ENCODE data around the gene NCOA6. TPM values are rescaled to one million over a fixed set of nuclear protein-coding genes. Genes with fewer than 3 reads are reported as not detected.

NCOA6 gene
- total and polyA plus RNA-seq, 2 of the 4 experiments (the other 2 are of a cell fraction), result 3.6 to 13.1 TPM

- no peak overlapping the region for H3K18ac ChIP-seq (ENCODE audit: low read depth, low read length)
- no peaks in the 10 kb centered on the region for H3K36me3 ChIP-seq (ENCODE audit: control insufficient read depth, insufficient read depth, low read length)
- intact Hi-C loops (cut with micrococcal nuclease), result no loop called here
- BruUV-seq (replicated peaks), result no TSS peak
- DNase-seq, result no peak
- ChIA-PET POLR2A (ENCODE audit: unreplicated experiment) (no interaction called here), CTCF (interaction anchor here (0.5 to 0.6 kb wide), 3 partner anchors 13 to 663 kb away, joined by 3 to 4 read pairs (median 3); no protein-coding TSS in a partner anchor)
- H2BK15ac ChIP-seq (ENCODE audit: low read depth, low read length), result no peak overlapping the region
- no peak for TF ChIP-seq BHLHE40 (IDR thresholded peaks at IDR 0.05; ENCODE audit: low read depth, low read length)
- no peak for TF ChIP-seq CEBPB (IDR thresholded peaks at IDR 0.05; ENCODE audit: low read depth, low read length)
- no peak for TF ChIP-seq RFX5 (IDR thresholded peaks at IDR 0.05; ENCODE audit: low read depth, low read length)
- TF ChIP-seq ELK1 (IDR thresholded peaks at IDR 0.05; ENCODE audit: borderline replicate concordance, low read depth, low read length), result no peak
- no peak for TF ChIP-seq RCOR1 (IDR thresholded peaks at IDR 0.05; ENCODE audit: insufficient replicate concordance, low read length)
- TF ChIP-seq NFE2L2 (IDR thresholded peaks at IDR 0.05; ENCODE audit: low read depth, low read length), result no peak
- no peak for TF ChIP-seq SMC3 (IDR thresholded peaks at IDR 0.05; ENCODE audit: low read depth, low read length)
- TF ChIP-seq, protein P1, sequence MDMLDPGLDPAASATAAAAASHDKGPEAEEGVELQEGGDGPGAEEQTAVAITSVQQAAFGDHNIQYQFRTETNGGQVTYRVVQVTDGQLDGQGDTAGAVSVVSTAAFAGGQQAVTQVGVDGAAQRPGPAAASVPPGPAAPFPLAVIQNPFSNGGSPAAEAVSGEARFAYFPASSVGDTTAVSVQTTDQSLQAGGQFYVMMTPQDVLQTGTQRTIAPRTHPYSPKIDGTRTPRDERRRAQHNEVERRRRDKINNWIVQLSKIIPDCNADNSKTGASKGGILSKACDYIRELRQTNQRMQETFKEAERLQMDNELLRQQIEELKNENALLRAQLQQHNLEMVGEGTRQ (IDR thresholded peaks at IDR 0.05; ENCODE audit: low read depth, low read length), result no peak
- TF ChIP-seq POLR2A (IDR thresholded peaks at IDR 0.05; ENCODE audit: low read depth, low read length), result no peak
- TF ChIP-seq CTCF (conservative IDR thresholded peaks at IDR 0.05; ENCODE audit: low read depth, low read length), result no peak
- peak overlapping the region; percentile 70 for H2AK9ac ChIP-seq (replicated peaks; ENCODE audit: low read depth, low read length, poor library complexity)
- WGBS, 2 experiments (ENCODE audit: extremely low coverage in 2 of 2, insufficient read length in 1 of 2), result 0% methylated on average over 3 of the region's 14 CpGs; no CpG with 5 or more reads in 1 of the 2 experiments
- H3K79me1 ChIP-seq (ENCODE audit: low read depth in 1 of 2, low read length in 2 of 2), result peaks cover 5 to 21% of the 10 kb centered on the region in 2 experiments; a peak in 3 of 4 replicates
- H4K5ac ChIP-seq (ENCODE audit: low read depth, low read length), result no peak overlapping the region
- peak overlapping the region; percentile 82 for H3K23ac ChIP-seq (ENCODE audit: low read depth, low read length)
- peak overlapping the region; percentile 75; the same call in 1 of the 2 replicates for H3K56ac ChIP-seq (ENCODE audit: extremely low read depth, insufficient read depth, low read length)
- in situ Hi-C loops (cut with MboI; ENCODE audit: low sequenced_read_pairs), result no loop called here
- no peak overlapping the region for H3K4ac ChIP-seq (ENCODE audit: low read depth, low read length)
- H2AFZ ChIP-seq (replicated peaks; ENCODE audit: low read length, poor library complexity), result peak overlapping the region; percentile 93
- H3K4me1 ChIP-seq (ENCODE audit: control insufficient read depth, insufficient read depth, low read length), result 0 out of 2 replicates have a peak, but pooled peaks cover 2% of the 10 kb centered on the region
- no peak overlapping the region for H2AK5ac ChIP-seq (ENCODE audit: low read depth, low read length)
- H3K9ac ChIP-seq (ENCODE audit: low read depth, low read length), result peak overlapping the region; percentile 37
- H2BK120ac ChIP-seq (ENCODE audit: low read depth, low read length), result no peak overlapping the region
- H3K14ac ChIP-seq (replicated peaks; ENCODE audit: low read depth, low read length), result peak overlapping the region; percentile 73; the same call in 1 of the 2 replicates
- peak overlapping the region; percentile 39 to 69; a peak in 2 of 4 replicates for H4K8ac ChIP-seq (ENCODE audit: low read depth in 2 of 2, low read length in 2 of 2)
- H2BK5ac ChIP-seq (ENCODE audit: low read depth, low read length, poor library complexity, severe bottlenecking), result no peak overlapping the region
- peak overlapping the region; percentile 73 for H3K4me2 ChIP-seq (ENCODE audit: low read depth, low read length)
- ATAC-seq (ENCODE audit: low read depth), result peak; percentile 0; the same call in 1 of the 2 replicates
- no peaks in the 10 kb centered on the region for H4K20me1 ChIP-seq (ENCODE audit: insufficient read depth, low read length)
- dilution Hi-C loops (cut with HindIII; ENCODE audit: low sequenced_read_pairs, unreplicated experiment), result no loop called here
- no peaks in the 10 kb centered on the region for H3K27me3 ChIP-seq (ENCODE audit: control insufficient read depth, insufficient read depth, low read length)
- no peak overlapping the region for H4K91ac ChIP-seq (ENCODE audit: insufficient read depth, low read depth, low read length)
- H3K27ac ChIP-seq (ENCODE audit: insufficient read depth, low read length), result no peak overlapping the region
- H3K4me3 ChIP-seq (ENCODE audit: insufficient read depth, low read depth, low read length), result peak overlapping the region; percentile 77
- H3K9me1 ChIP-seq (ENCODE audit: insufficient read depth, low read length), result no peaks in the 10 kb centered on the region; the same call in 1 of the 2 replicates
- H2BK20ac ChIP-seq (ENCODE audit: low read depth, low read length), result no peak overlapping the region
- no peaks in the 10 kb centered on the region for H3K9me3 ChIP-seq (ENCODE audit: control insufficient read depth, insufficient read depth, low read length)
These were observed 149.3 kb downstream of the NCOA6 start for GRCh38 chr20:34675993-34676641.
